ENCODE measurements around the gene EXOSC5. TPM values are rescaled to one million over a fixed set of nuclear protein-coding genes. Genes with fewer than 3 reads are reported as not detected.

Gene EXOSC5
- polyA plus RNA-seq, 4 donors: 9.4 to 36.4 (median 18.3) TPM

- Histone ChIP-seq H3K4me3 (ENCODE audit: low read depth in 1 of 3, low read length in 3 of 3) (peak overlapping the region in 2 of 3 donors; percentile 76 to 78), H3K9me3 (ENCODE audit: control insufficient read depth in 2 of 2, insufficient read depth in 1 of 2, low read depth in 1 of 2, low read length in 1 of 2) (no peaks in the 10 kb centered on the region), H3K4me1 (ENCODE audit: control insufficient read depth in 3 of 3, insufficient read depth in 2 of 3, low read depth in 1 of 3, low read length in 2 of 3) (peaks cover 2 to 61% (median 5%) of the 10 kb centered on the region in 3 donors), H3K36me3 (ENCODE audit: control insufficient read depth in 3 of 3, insufficient read depth in 2 of 3, low read depth in 1 of 3, low read length in 3 of 3) (peaks cover 2 to 77% (median 10%) of the 10 kb centered on the region in 3 donors), H3K27me3 (ENCODE audit: control insufficient read depth in 3 of 3, insufficient read depth in 3 of 3, low read length in 3 of 3) (no peaks in the 10 kb centered on the region), H3K27ac (ENCODE audit: low read depth in 1 of 3, low read length in 2 of 3) (peak overlapping the region; percentile 7 to 91 (median 80))
- WGBS, 3 donors: 13 to 69% (median 51%) methylated on average over 27 to 28 of the region's 28 CpGs
- FAIRE-seq (no peak), DNase-seq (peak in 1 of 2 donors; percentile 40)
Observed at GRCh38 chr19:41425174-41426115, 28.3 kb upstream of the EXOSC5 start.

GRCh38 chr19:41424335-41425173, 27.4 kb upstream of the EXOSC5 start:
- WGBS, 3 donors: 26 to 60% (median 39%) methylated on average over 19 to 21 of the region's 21 CpGs
- FAIRE-seq: no peak
- Histone ChIP-seq H3K27me3 (ENCODE audit: control insufficient read depth in 3 of 3, insufficient read depth in 3 of 3, low read length in 3 of 3) (no peaks in the 10 kb centered on the region), H3K36me3 (ENCODE audit: control insufficient read depth in 3 of 3, insufficient read depth in 2 of 3, low read depth in 1 of 3, low read length in 3 of 3) (peaks cover 2 to 79% (median 10%) of the 10 kb centered on the region in 3 donors), H3K4me3 (ENCODE audit: low read depth in 1 of 3, low read length in 3 of 3) (peak overlapping the region in 2 of 3 donors; percentile 76 to 78), H3K27ac (ENCODE audit: low read depth in 1 of 3, low read length in 2 of 3) (peak overlapping the region in 2 of 3 donors; percentile 80 to 91), H3K9me3 (ENCODE audit: control insufficient read depth in 2 of 2, insufficient read depth in 1 of 2, low read depth in 1 of 2, low read length in 1 of 2) (no peaks in the 10 kb centered on the region), H3K4me1 (ENCODE audit: control insufficient read depth in 3 of 3, insufficient read depth in 2 of 3, low read depth in 1 of 3, low read length in 2 of 3) (peaks cover 2 to 61% (median 5%) of the 10 kb centered on the region in 3 donors)
- peak in 1 of 2 donors; percentile 47 for DNase-seq

- WGBS, 3 donors: 90 to 91% (median 91%) methylated on average over 12 of the region's 12 CpGs
- FAIRE-seq: no peak
Observed at GRCh38 chr19:41422955-41423354, 25.8 kb upstream of the EXOSC5 start.

GRCh38 chr19:41422456-41422855, 25.3 kb upstream of the EXOSC5 start:
- Histone ChIP-seq H3K4me1 (ENCODE audit: control insufficient read depth in 3 of 3, insufficient read depth in 2 of 3, low read depth in 1 of 3, low read length in 2 of 3) (peaks cover 2 to 47% (median 5%) of the 10 kb centered on the region in 3 donors), H3K4me3 (ENCODE audit: low read depth in 1 of 3, low read length in 3 of 3) (no peak overlapping the region), H3K36me3 (ENCODE audit: control insufficient read depth in 3 of 3, insufficient read depth in 2 of 3, low read depth in 1 of 3, low read length in 3 of 3) (peaks cover 5 to 85% (median 12%) of the 10 kb centered on the region in 3 donors), H3K9me3 (ENCODE audit: control insufficient read depth in 2 of 2, insufficient read depth in 1 of 2, low read depth in 1 of 2, low read length in 1 of 2) (no peaks in the 10 kb centered on the region), H3K27ac (ENCODE audit: low read depth in 1 of 3, low read length in 2 of 3) (no peak overlapping the region), H3K27me3 (ENCODE audit: control insufficient read depth in 3 of 3, insufficient read depth in 3 of 3, low read length in 3 of 3) (no peaks in the 10 kb centered on the region)
- no peak for DNase-seq
- no peak for FAIRE-seq
- WGBS, 3 donors: 68 to 80% (median 76%) methylated on average over 18 of the region's 18 CpGs

More at GRCh38 chr19:41422955-41423354, 25.8 kb upstream of the EXOSC5 start:
- Histone ChIP-seq H3K36me3 (ENCODE audit: control insufficient read depth in 3 of 3, insufficient read depth in 2 of 3, low read depth in 1 of 3, low read length in 3 of 3) (peaks cover 5 to 85% (median 12%) of the 10 kb centered on the region in 3 donors), H3K4me1 (ENCODE audit: control insufficient read depth in 3 of 3, insufficient read depth in 2 of 3, low read depth in 1 of 3, low read length in 2 of 3) (peaks cover 2 to 47% (median 5%) of the 10 kb centered on the region in 3 donors), H3K27ac (ENCODE audit: low read depth in 1 of 3, low read length in 2 of 3) (no peak overlapping the region), H3K4me3 (ENCODE audit: low read depth in 1 of 3, low read length in 3 of 3) (no peak overlapping the region), H3K27me3 (ENCODE audit: control insufficient read depth in 3 of 3, insufficient read depth in 3 of 3, low read length in 3 of 3) (no peaks in the 10 kb centered on the region), H3K9me3 (ENCODE audit: control insufficient read depth in 2 of 2, insufficient read depth in 1 of 2, low read depth in 1 of 2, low read length in 1 of 2) (no peaks in the 10 kb centered on the region)
- DNase-seq: no peak

GRCh38 chr19:41421973-41422372, 24.8 kb upstream of the EXOSC5 start:
- no peak overlapping the region for H3K4me3 ChIP-seq (ENCODE audit: low read depth in 1 of 3, low read length in 3 of 3)
- FAIRE-seq (no peak), DNase-seq (no peak)
- H3K27ac ChIP-seq (ENCODE audit: low read depth in 1 of 3, low read length in 2 of 3): peak overlapping the region; percentile 38 to 52 (median 48)
- H3K4me1 ChIP-seq (ENCODE audit: control insufficient read depth in 3 of 3, insufficient read depth in 2 of 3, low read depth in 1 of 3, low read length in 2 of 3): peaks cover 2 to 47% (median 5%) of the 10 kb centered on the region in 3 donors
- 91 to 95% (median 95%) methylated on average over 18 to 20 of the region's 20 CpGs for WGBS, 3 donors
- peaks cover 5 to 87% (median 12%) of the 10 kb centered on the region in 3 donors for H3K36me3 ChIP-seq (ENCODE audit: control insufficient read depth in 3 of 3, insufficient read depth in 2 of 3, low read depth in 1 of 3, low read length in 3 of 3)
- H3K27me3 ChIP-seq (ENCODE audit: control insufficient read depth in 3 of 3, insufficient read depth in 3 of 3, low read length in 3 of 3): no peaks in the 10 kb centered on the region
- H3K9me3 ChIP-seq (ENCODE audit: control insufficient read depth in 2 of 2, insufficient read depth in 1 of 2, low read depth in 1 of 2, low read length in 1 of 2): no peaks in the 10 kb centered on the region

GRCh38 chr19:41421314-41421713, 24.2 kb upstream of the EXOSC5 start:
- FAIRE-seq (no peak), DNase-seq (peak; percentile 82 to 83)
- peaks cover 0 to 6% of the 10 kb centered on the region in 2 donors for H3K9me3 ChIP-seq (ENCODE audit: control insufficient read depth in 2 of 2, insufficient read depth in 1 of 2, low read depth in 1 of 2, low read length in 1 of 2)
- no peak overlapping the region for H3K4me3 ChIP-seq (ENCODE audit: low read depth in 1 of 3, low read length in 3 of 3)
- peaks cover 1 to 45% (median 5%) of the 10 kb centered on the region in 3 donors for H3K4me1 ChIP-seq (ENCODE audit: control insufficient read depth in 3 of 3, insufficient read depth in 2 of 3, low read depth in 1 of 3, low read length in 2 of 3)
- peak overlapping the region; percentile 50 to 65 (median 52) for H3K27ac ChIP-seq (ENCODE audit: low read depth in 1 of 3, low read length in 2 of 3)
- WGBS, 3 donors: 15 to 63% (median 46%) methylated on average over 6 of the region's 6 CpGs
- peaks cover 5 to 91% (median 11%) of the 10 kb centered on the region in 3 donors for H3K36me3 ChIP-seq (ENCODE audit: control insufficient read depth in 3 of 3, insufficient read depth in 2 of 3, low read depth in 1 of 3, low read length in 3 of 3)
- H3K27me3 ChIP-seq (ENCODE audit: control insufficient read depth in 3 of 3, insufficient read depth in 3 of 3, low read length in 3 of 3): no peaks in the 10 kb centered on the region

- H3K4me1 ChIP-seq (ENCODE audit: control insufficient read depth in 3 of 3, insufficient read depth in 2 of 3, low read depth in 1 of 3, low read length in 2 of 3): peaks cover 0 to 37% (median 5%) of the 10 kb centered on the region in 3 donors
- no peak for FAIRE-seq
- WGBS, 3 donors: 58 to 73% (median 71%) methylated on average over 8 of the region's 8 CpGs
- peaks cover 0 to 10% of the 10 kb centered on the region in 2 donors for H3K9me3 ChIP-seq (ENCODE audit: control insufficient read depth in 2 of 2, insufficient read depth in 1 of 2, low read depth in 1 of 2, low read length in 1 of 2)
- H3K27me3 ChIP-seq (ENCODE audit: control insufficient read depth in 3 of 3, insufficient read depth in 3 of 3, low read length in 3 of 3): no peaks in the 10 kb centered on the region
- peaks cover 5 to 89% (median 10%) of the 10 kb centered on the region in 3 donors for H3K36me3 ChIP-seq (ENCODE audit: control insufficient read depth in 3 of 3, insufficient read depth in 2 of 3, low read depth in 1 of 3, low read length in 3 of 3)
- peak overlapping the region; percentile 6 to 65 (median 50) for H3K27ac ChIP-seq (ENCODE audit: low read depth in 1 of 3, low read length in 2 of 3)
- no peak for DNase-seq
- no peak overlapping the region for H3K4me3 ChIP-seq (ENCODE audit: low read depth in 1 of 3, low read length in 3 of 3)
Observed at GRCh38 chr19:41420101-41420880, 23.1 kb upstream of the EXOSC5 start.
